HEK293 (cell line): Measurements from ENCODE around the gene TMEM150A.

Source experiments
- GLI2 ChIP-seq: fragments of 450-650 bp; formaldehyde crosslinking; IDR thresholded peaks from 2 replicates; pipeline ENCODE4; 2017; ENCODE audit warnings: missing biosample characterization, missing genetic modification characterization, low read depth, borderline replicate concordance
- HOXA7 ChIP-seq: sonication (generic); formaldehyde crosslinking; IDR thresholded peaks from 2 replicates; pipeline ENCODE4 v1.8.1; 2022; ENCODE audit warnings: missing genetic modification reagents, borderline replicate concordance
- KLF17 ChIP-seq: fragments of 450-650 bp; formaldehyde crosslinking; IDR thresholded peaks from 2 replicates; pipeline ENCODE4 v1.5.1; 2016; ENCODE audit warnings: missing biosample characterization, missing genetic modification characterization
- PBX3 ChIP-seq: sonication (generic); formaldehyde crosslinking; IDR thresholded peaks from 2 replicates; pipeline ENCODE4 v1.8.1; 2022; ENCODE audit warnings: mild to moderate bottlenecking, moderate library complexity, missing genetic modification reagents
- PRDM2 ChIP-seq: fragments of 450-650 bp; formaldehyde crosslinking; IDR thresholded peaks from 2 replicates; pipeline ENCODE4 v1.5.1; 2016; ENCODE audit warnings: missing biosample characterization, missing genetic modification characterization, borderline replicate concordance
- SCRT1 ChIP-seq: fragments of 450-650 bp; formaldehyde crosslinking; IDR thresholded peaks from 2 replicates; pipeline ENCODE4 v1.5.1; 2016; ENCODE audit warnings: missing biosample characterization, missing genetic modification characterization, borderline replicate concordance
- ZBTB21 ChIP-seq: fragments of 450-650 bp; formaldehyde crosslinking; IDR thresholded peaks from 2 replicates; pipeline ENCODE4 v1.5.1; 2017; ENCODE audit warnings: missing biosample characterization, missing genetic modification characterization
- ZNF155 ChIP-seq: fragments of 450-650 bp; formaldehyde crosslinking; IDR thresholded peaks from 2 replicates; pipeline ENCODE4 v1.5.1; 2016; ENCODE audit warnings: missing biosample characterization, missing genetic modification characterization
- ZNF174 ChIP-seq: fragments of 450-650 bp; formaldehyde crosslinking; IDR thresholded peaks from 2 replicates; pipeline ENCODE4 v1.5.0; 2017; ENCODE audit warnings: missing biosample characterization, mild to moderate bottlenecking, missing genetic modification characterization
- ZNF184 ChIP-seq: fragments of 450-650 bp; IDR thresholded peaks from 2 replicates; pipeline ENCODE4 v1.5.1; 2018; ENCODE audit warnings: missing biosample characterization, mild to moderate bottlenecking, missing genetic modification characterization
- ZNF23 ChIP-seq: fragments of 450-650 bp; formaldehyde crosslinking; IDR thresholded peaks from 2 replicates; pipeline ENCODE4 v1.5.1; 2016; ENCODE audit warnings: missing biosample characterization, missing genetic modification characterization, borderline replicate concordance
- ZNF239 ChIP-seq: fragments of 450-650 bp; formaldehyde crosslinking; IDR thresholded peaks from 2 replicates; pipeline ENCODE4 v1.5.1; 2016; ENCODE audit warnings: missing biosample characterization, missing genetic modification characterization
- ZNF248 ChIP-seq: fragments of 450-650 bp; formaldehyde crosslinking; IDR thresholded peaks from 2 replicates; pipeline ENCODE4 v1.5.1; 2017; ENCODE audit warnings: missing biosample characterization, missing genetic modification characterization
- ZNF280C ChIP-seq: fragments of 450-650 bp; formaldehyde crosslinking; IDR thresholded peaks from 2 replicates; pipeline ENCODE4 v1.5.1; 2016; ENCODE audit warnings: missing biosample characterization, missing genetic modification characterization
- ZNF350 ChIP-seq: fragments of 450-650 bp; formaldehyde crosslinking; IDR thresholded peaks from 2 replicates; pipeline ENCODE4 v1.5.0; 2017; ENCODE audit warnings: missing biosample characterization, mild to moderate bottlenecking, missing genetic modification characterization
- ZNF366 ChIP-seq: fragments of 450-650 bp; formaldehyde crosslinking; conservative IDR thresholded peaks from 2 replicates; pipeline ENCODE4 v1.5.1; 2016; ENCODE audit warnings: missing biosample characterization, missing genetic modification characterization
- ZNF37A ChIP-seq: fragments of 450-650 bp; IDR thresholded peaks from 2 replicates; pipeline ENCODE4 v1.5.1; 2018; ENCODE audit warnings: missing biosample characterization, missing genetic modification characterization
- ZNF391 ChIP-seq: fragments of 450-650 bp; formaldehyde crosslinking; IDR thresholded peaks from 2 replicates; pipeline ENCODE4 v1.5.1; 2016; ENCODE audit warnings: low read depth, missing biosample characterization, missing genetic modification characterization, borderline replicate concordance
- ZNF530 ChIP-seq: fragments of 450-650 bp; formaldehyde crosslinking; IDR thresholded peaks from 2 replicates; pipeline ENCODE4 v1.5.1; 2016; ENCODE audit warnings: low read depth, missing biosample characterization, missing genetic modification characterization
- ZNF544 ChIP-seq: fragments of 450-650 bp; formaldehyde crosslinking; IDR thresholded peaks from 2 replicates; pipeline ENCODE4 v1.5.0; 2017; ENCODE audit warnings: missing biosample characterization, missing genetic modification characterization
- ZNF670 ChIP-seq: fragments of 450-650 bp; formaldehyde crosslinking; IDR thresholded peaks from 2 replicates; pipeline ENCODE4 v1.5.1; 2016; ENCODE audit warnings: missing biosample characterization, missing genetic modification characterization, low read depth
- ZNF704 ChIP-seq: fragments of 450-650 bp; formaldehyde crosslinking; IDR thresholded peaks from 2 replicates; pipeline ENCODE4 v1.5.1; 2016; ENCODE audit warnings: missing biosample characterization, missing genetic modification characterization
- ZNF777 ChIP-seq: fragments of 450-650 bp; formaldehyde crosslinking; IDR thresholded peaks from 2 replicates; pipeline ENCODE4 v1.5.1; 2017; ENCODE audit warnings: missing biosample characterization, missing genetic modification characterization, borderline replicate concordance
- ZNF792 ChIP-seq: fragments of 450-650 bp; formaldehyde crosslinking; IDR thresholded peaks from 2 replicates; pipeline ENCODE4 v1.5.1; 2016; ENCODE audit warnings: missing biosample characterization, missing genetic modification characterization
- ZNF830 ChIP-seq: fragments of 450-650 bp; IDR thresholded peaks from 2 replicates; pipeline ENCODE4 v1.5.0; 2018; ENCODE audit warnings: missing biosample characterization, missing genetic modification characterization, low read depth, mild to moderate bottlenecking, moderate library complexity
- ZNF837 ChIP-seq: fragments of 450-650 bp; formaldehyde crosslinking; IDR thresholded peaks from 2 replicates; pipeline ENCODE4 v1.5.1; 2016; ENCODE audit warnings: missing biosample characterization, missing genetic modification characterization
- ZSCAN18 ChIP-seq: fragments of 450-650 bp; formaldehyde crosslinking; IDR thresholded peaks from 2 replicates; pipeline ENCODE4 v1.5.1; 2016; ENCODE audit warnings: missing biosample characterization, missing genetic modification characterization

The TMEM150A gene

GRCh38 chr2:85611705-85612587 lies 9.4 kb upstream of the TMEM150A start, which contains the start of gene C2orf68 (continued):
- TF ChIP-seq PBX3 (CRISPR knock-in tag) (no peak), KLF17 (tag by site-specific recombination) (no peak; the same call in 1 of the 2 replicates), ZNF248 (no peak), ZBTB21 (no peak), ZNF155 (tag by site-specific recombination) (no peak), SCRT1 (tag by site-specific recombination) (no peak), ZNF23 (no peak), ZNF704 (tag by site-specific recombination) (no peak), ZNF239 (tag by site-specific recombination) (no peak), PRDM2 (tag by site-specific recombination) (no peak), ZNF174 (no peak), ZNF391 (tag by site-specific recombination) (0 out of 2 replicates have a peak, but pooled peaks have one; percentile 26), ZNF184 (tag by site-specific recombination) (no peak), ZNF792 (no peak), ZNF670 (tag by site-specific recombination) (no peak), GLI2 (tag by site-specific recombination) (no peak), ZNF544 (tag by site-specific recombination) (no peak), ZSCAN18 (tag by site-specific recombination) (no peak), ZNF777 (peak; percentile 85), ZNF837 (tag by site-specific recombination) (no peak), ZNF366 (tag by site-specific recombination) (no peak), ZNF830 (tag by site-specific recombination) (no peak), ZNF37A (tag by site-specific recombination) (no peak), HOXA7 (CRISPR knock-in tag) (no peak), ZNF530 (no peak), ZNF280C (tag by site-specific recombination) (no peak), ZNF350 (no peak)
